ENCODE results near the gene SETDB1. TPM values are rescaled to one million over a fixed set of nuclear protein-coding genes. Genes with fewer than 3 reads are reported as not detected.

Gene SETDB1
- total RNA-seq, 4 donors from 2014 or later: 23.5 to 38.1 (median 32.8) TPM

DNA sequence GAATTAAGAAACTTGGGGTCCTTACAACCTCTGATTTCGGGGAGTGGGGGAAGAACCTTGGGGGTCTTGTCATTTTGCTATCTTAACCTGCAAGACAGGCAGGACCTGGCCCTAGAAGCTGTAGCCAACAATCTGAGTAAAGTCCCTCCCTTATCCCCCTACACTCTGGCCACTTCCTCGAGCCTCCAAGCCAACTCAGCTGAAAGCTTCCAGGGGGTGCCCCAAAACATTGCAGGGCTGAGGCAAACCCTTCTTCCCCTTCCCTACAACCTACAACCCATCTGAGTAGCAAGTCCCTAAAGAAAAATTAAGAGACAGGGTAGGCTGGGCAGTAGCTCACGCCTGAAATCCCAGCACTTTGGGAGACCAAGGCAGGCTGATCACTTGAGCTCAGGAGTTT is 43.5 kb downstream of the SETDB1 start:
- no peak overlapping the region for H3K4me3 ChIP-seq (ENCODE audit: low read depth, poor library complexity, severe bottlenecking)
- TF ChIP-seq, protein P1, sequence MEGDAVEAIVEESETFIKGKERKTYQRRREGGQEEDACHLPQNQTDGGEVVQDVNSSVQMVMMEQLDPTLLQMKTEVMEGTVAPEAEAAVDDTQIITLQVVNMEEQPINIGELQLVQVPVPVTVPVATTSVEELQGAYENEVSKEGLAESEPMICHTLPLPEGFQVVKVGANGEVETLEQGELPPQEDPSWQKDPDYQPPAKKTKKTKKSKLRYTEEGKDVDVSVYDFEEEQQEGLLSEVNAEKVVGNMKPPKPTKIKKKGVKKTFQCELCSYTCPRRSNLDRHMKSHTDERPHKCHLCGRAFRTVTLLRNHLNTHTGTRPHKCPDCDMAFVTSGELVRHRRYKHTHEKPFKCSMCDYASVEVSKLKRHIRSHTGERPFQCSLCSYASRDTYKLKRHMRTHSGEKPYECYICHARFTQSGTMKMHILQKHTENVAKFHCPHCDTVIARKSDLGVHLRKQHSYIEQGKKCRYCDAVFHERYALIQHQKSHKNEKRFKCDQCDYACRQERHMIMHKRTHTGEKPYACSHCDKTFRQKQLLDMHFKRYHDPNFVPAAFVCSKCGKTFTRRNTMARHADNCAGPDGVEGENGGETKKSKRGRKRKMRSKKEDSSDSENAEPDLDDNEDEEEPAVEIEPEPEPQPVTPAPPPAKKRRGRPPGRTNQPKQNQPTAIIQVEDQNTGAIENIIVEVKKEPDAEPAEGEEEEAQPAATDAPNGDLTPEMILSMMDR (IDR thresholded peaks at IDR 0.05): no peak
- TF ChIP-seq POLR2A (IDR thresholded peaks at IDR 0.05): no peak
- 79 to 92% methylated on average over 3 of the region's 3 CpGs for WGBS, 2 donors
- DNase-seq (ENCODE audit: low spot score in 2 of 2): no peak
- intact Hi-C loops (cut with DNase I; ENCODE audit: low total_unique reads): no loop called here

DNA sequence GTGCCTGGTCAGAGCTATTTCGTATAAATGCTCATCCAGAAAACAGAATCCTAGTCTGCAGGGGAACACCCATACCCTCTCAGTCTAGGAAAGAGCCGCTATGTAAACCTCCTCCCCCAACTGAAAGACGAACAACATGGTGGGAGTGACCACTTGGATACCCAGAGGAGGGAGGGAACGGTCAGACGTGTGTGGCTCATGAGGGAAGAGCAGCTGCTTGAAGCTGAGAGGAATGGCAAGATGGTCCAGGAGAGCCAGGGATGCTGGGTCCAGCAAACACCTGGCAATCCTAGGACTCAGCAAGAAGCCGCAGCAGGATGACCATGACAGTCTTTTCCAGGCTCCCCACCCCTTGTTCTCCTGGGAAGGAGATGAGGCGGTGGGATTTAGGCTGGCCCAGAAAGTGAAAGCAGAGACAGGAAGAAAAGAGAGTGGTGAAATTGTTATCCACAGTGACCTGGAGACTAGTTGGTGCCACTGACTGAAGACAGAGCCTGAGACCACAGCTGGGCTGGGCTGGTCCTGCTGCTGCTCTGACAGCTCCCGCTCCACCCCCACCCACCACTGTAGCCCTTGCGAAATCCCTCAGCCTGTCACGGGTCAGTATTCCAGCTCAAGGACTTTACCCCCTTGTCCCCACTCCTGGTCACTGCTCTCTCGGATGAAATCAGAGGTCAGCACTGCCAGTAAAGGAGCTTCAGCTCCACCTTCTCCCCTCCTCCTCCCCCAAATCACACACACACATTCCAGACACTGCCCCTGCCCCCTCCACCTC is 44.8 kb downstream of the SETDB1 start:
- DNase-seq (ENCODE audit: low spot score in 2 of 2): peak; percentile 86 to 96
- H3K4me3 ChIP-seq (ENCODE audit: low read depth, poor library complexity, severe bottlenecking): no peak overlapping the region
- TF ChIP-seq POLR2A (IDR thresholded peaks at IDR 0.05): no peak
- TF ChIP-seq, protein P1 (IDR thresholded peaks at IDR 0.05): no peak
- 56 to 69% methylated on average over 11 of the region's 11 CpGs for WGBS, 2 donors
- intact Hi-C loops (cut with DNase I; ENCODE audit: low total_unique reads): no loop called here

GRCh38 chr1:150971583-150972416 is 45.6 kb downstream of the SETDB1 start:
- TF ChIP-seq, protein P1 (IDR thresholded peaks at IDR 0.05): no peak
- no peak for TF ChIP-seq POLR2A (IDR thresholded peaks at IDR 0.05)
- no peak overlapping the region for H3K4me3 ChIP-seq (ENCODE audit: low read depth, poor library complexity, severe bottlenecking)
- no peak for DNase-seq (ENCODE audit: low spot score in 2 of 2)
- intact Hi-C loops (cut with DNase I; ENCODE audit: low total_unique reads): no loop called here
- 60 to 75% methylated on average over 6 of the region's 6 CpGs for WGBS, 2 donors

GRCh38 chr1:150972417-150972940 is 46.3 kb downstream of the SETDB1 start:
- intact Hi-C loops (cut with DNase I; ENCODE audit: low total_unique reads): no loop called here
- no peak overlapping the region for H3K4me3 ChIP-seq (ENCODE audit: low read depth, poor library complexity, severe bottlenecking)
- TF ChIP-seq, protein P1 (IDR thresholded peaks at IDR 0.05): no peak
- no peak for TF ChIP-seq POLR2A (IDR thresholded peaks at IDR 0.05)
- WGBS, 2 donors: 58 to 63% methylated on average over 4 of the region's 4 CpGs
- DNase-seq (ENCODE audit: low spot score in 2 of 2): no peak

DNA sequence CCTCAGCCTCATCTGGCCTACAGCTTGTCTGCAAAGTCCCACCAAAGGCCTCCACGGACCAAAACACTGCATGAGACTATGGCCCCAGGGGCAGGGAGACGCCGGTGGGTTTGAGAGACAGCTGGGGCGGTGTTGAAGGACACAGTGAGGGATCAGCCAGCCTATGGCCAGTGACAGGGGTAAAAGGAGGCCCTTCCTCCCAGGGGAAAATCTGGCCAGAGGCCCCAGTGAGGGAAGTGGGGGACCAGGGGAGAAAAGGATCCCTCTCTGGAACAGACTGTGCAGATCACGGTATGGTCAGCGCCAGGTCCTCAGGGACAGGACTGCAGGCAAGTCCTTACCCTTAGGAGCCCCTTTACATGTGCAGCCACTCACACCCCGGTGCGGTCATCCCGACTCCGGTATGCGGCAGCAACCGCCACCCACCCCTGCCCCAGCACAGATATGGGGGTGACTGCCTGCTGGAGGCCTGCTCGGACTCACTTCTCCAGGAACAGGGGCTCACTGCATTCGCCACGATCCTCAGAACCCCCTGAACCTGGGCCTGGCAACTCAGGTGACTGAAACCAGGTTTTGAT is 47.2 kb downstream of the SETDB1 start:
- no peak for TF ChIP-seq POLR2A (IDR thresholded peaks at IDR 0.05)
- TF ChIP-seq, protein P1 (IDR thresholded peaks at IDR 0.05): no peak
- intact Hi-C loops (cut with DNase I; ENCODE audit: low total_unique reads): no loop called here
- WGBS, 2 donors: 12 to 17% methylated on average over 11 to 15 of the region's 15 CpGs
- no peak for DNase-seq (ENCODE audit: low spot score in 2 of 2)
- H3K4me3 ChIP-seq (ENCODE audit: low read depth, poor library complexity, severe bottlenecking): peak overlapping the region; percentile 69

Measured in lower leg skin (tissue), 4 donors.